NCI-H1436 treated with DMSO at 0.1 percent for 48 hours (cell line): ENCODE results near the gene IQGAP1.
"Not testable (repeated sequence)": the region's sequence is repeated elsewhere in the genome, so short reads cannot be mapped to it uniquely, and the experiment has no call there.

Experiments
- DNase-seq: peaks from one replicate; lab custom pipeline; 2025; lab: John Stamatoyannopoulos, UW

IQGAP1 gene

GRCh38 chr15:90409587-90409986, 21.5 kb downstream of the IQGAP1 start:
- DNase-seq: not testable (repeated sequence)

GRCh38 chr15:90410316-90410715, 22.3 kb downstream of the IQGAP1 start:
- not testable (repeated sequence) for DNase-seq

- DNase-seq: no peak
These were observed 23.1 kb downstream of the IQGAP1 start for GRCh38 chr15:90411176-90411575.

GRCh38 chr15:90412356-90413194, 24.5 kb downstream of the IQGAP1 start:
- no peak for DNase-seq

- no peak for DNase-seq
These were observed 25.7 kb downstream of the IQGAP1 start for GRCh38 chr15:90413411-90414379.

GRCh38 chr15:90414408-90415028, 26.5 kb downstream of the IQGAP1 start:
- DNase-seq: no peak

- not testable (repeated sequence) for DNase-seq
These were observed 28.0 kb downstream of the IQGAP1 start for GRCh38 chr15:90416052-90416451.

GRCh38 chr15:90418627-90419026, 30.6 kb downstream of the IQGAP1 start:
- no peak for DNase-seq

GRCh38 chr15:90419206-90419605, 31.2 kb downstream of the IQGAP1 start:
- no peak for DNase-seq

- no peak for DNase-seq
These were observed 31.8 kb downstream of the IQGAP1 start for GRCh38 chr15:90419738-90420406.

GRCh38 chr15:90420451-90420850, 32.4 kb downstream of the IQGAP1 start:
- no peak for DNase-seq

- DNase-seq: no peak
These were observed 33.5 kb downstream of the IQGAP1 start for GRCh38 chr15:90421527-90421926.

- DNase-seq: no peak
These were observed 34.0 kb downstream of the IQGAP1 start for GRCh38 chr15:90422043-90422442.

GRCh38 chr15:90422936-90423335, 34.9 kb downstream of the IQGAP1 start:
- DNase-seq: no peak

- DNase-seq: no peak
These were observed 35.8 kb downstream of the IQGAP1 start for GRCh38 chr15:90423801-90424319.

- no peak for DNase-seq
These were observed 37.8 kb downstream of the IQGAP1 start for GRCh38 chr15:90425726-90426346.

GRCh38 chr15:90427185-90427584, 39.1 kb downstream of the IQGAP1 start:
- DNase-seq: no peak

GRCh38 chr15:90432253-90432652, 44.2 kb downstream of the IQGAP1 start:
- DNase-seq: no peak

GRCh38 chr15:90435652-90436337, 47.8 kb downstream of the IQGAP1 start:
- DNase-seq: no peak

GRCh38 chr15:90436952-90437351, 48.9 kb downstream of the IQGAP1 start:
- no peak for DNase-seq
